Sigmoid colon (tissue), 4 donors: ENCODE measurements around the gene ABHD17C.

Experiments
- POLR2A ChIP-seq, 2 donors: fragments of 450-650 bp; IDR thresholded peaks; one replicate each; pipeline ENCODE4 v1.6.1; 2016; ENCODE audit warnings: antibody characterized with exemption in 2 of 2, mild to moderate bottlenecking in 2 of 2, moderate library complexity in 2 of 2
- POLR2AphosphoS5 ChIP-seq, 4 donors: sonication (generic); formaldehyde crosslinking; IDR thresholded peaks; one replicate each; pipeline ENCODE4 v1.6.1; 2017; ENCODE audit warnings: antibody characterized with exemption in 4 of 4
- TF ChIP-seq, protein P1 (sequence below), 4 experiments: fragments of 450-650 bp in 3 of 4; fragments of 200-600 bp in 1 of 4; IDR thresholded peaks; one replicate each; pipeline ENCODE4 v1.5.1; 2016 to 2019; ENCODE audit warnings: antibody characterized with exemption in 4 of 4, mild to moderate bottlenecking in 3 of 4, moderate library complexity in 2 of 4

GRCh38 chr15:80803580-80804525 lies 108.7 kb downstream of the ABHD17C start:
- TF ChIP-seq, protein P1, sequence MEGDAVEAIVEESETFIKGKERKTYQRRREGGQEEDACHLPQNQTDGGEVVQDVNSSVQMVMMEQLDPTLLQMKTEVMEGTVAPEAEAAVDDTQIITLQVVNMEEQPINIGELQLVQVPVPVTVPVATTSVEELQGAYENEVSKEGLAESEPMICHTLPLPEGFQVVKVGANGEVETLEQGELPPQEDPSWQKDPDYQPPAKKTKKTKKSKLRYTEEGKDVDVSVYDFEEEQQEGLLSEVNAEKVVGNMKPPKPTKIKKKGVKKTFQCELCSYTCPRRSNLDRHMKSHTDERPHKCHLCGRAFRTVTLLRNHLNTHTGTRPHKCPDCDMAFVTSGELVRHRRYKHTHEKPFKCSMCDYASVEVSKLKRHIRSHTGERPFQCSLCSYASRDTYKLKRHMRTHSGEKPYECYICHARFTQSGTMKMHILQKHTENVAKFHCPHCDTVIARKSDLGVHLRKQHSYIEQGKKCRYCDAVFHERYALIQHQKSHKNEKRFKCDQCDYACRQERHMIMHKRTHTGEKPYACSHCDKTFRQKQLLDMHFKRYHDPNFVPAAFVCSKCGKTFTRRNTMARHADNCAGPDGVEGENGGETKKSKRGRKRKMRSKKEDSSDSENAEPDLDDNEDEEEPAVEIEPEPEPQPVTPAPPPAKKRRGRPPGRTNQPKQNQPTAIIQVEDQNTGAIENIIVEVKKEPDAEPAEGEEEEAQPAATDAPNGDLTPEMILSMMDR (IDR thresholded peaks at IDR 0.05), result no peak
- TF ChIP-seq POLR2A (IDR thresholded peaks at IDR 0.05), result no peak
- TF ChIP-seq POLR2AphosphoS5 (IDR thresholded peaks at IDR 0.05), result no peak
